ENCODE results near the gene DAPK1.

DNA sequence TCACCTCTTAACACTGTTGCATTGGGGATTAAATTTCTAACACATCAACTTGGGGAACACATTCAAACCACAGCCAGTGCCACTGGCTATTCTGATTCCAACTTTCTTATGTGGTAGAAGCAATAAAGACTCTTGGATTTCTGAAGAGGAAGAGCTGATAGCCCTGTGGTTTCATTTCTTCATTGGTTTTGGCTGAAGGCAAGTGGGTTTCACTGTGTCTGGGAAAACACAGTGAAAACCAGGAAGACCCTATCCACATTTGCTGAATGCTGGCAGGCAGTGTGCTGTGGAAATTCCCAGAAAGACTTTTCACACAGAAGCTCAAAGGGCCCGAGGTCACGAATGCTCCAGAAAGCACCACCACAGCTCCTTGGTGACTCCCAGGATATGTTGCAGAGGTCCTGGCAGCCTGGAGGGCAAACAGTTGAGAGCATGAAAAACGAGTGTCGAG lies 67.1 kb downstream of the DAPK1 start:
- TF ChIP-seq CTCF (IDR thresholded peaks at IDR 0.05 in 2 of 3, conservative IDR thresholded peaks at IDR 0.05 in 1 of 3; ENCODE audit: control insufficient read depth in 2 of 3, extremely low read depth in 1 of 3, insufficient read depth in 1 of 3, low read depth in 3 of 3, low read length in 3 of 3) (no peak), BCL11A (IDR thresholded peaks at IDR 0.05; ENCODE audit: low read depth, low read length) (no peak), RELA (IDR thresholded peaks at IDR 0.05; ENCODE audit: borderline replicate concordance, partially characterized antibody) (no peak), ZSCAN29 (IDR thresholded peaks at IDR 0.05) (no peak), GATAD2B (conservative IDR thresholded peaks at IDR 0.05; ENCODE audit: low read depth) (no peak), SUZ12 (IDR thresholded peaks at IDR 0.05; ENCODE audit: unreplicated experiment) (no peak), ZBTB40 (IDR thresholded peaks at IDR 0.05; ENCODE audit: borderline replicate concordance) (no peak), POLR2A (IDR thresholded peaks at IDR 0.05; ENCODE audit: low read depth, low read length) (no peak), EZH2 (IDR thresholded peaks at IDR 0.05; ENCODE audit: borderline replicate concordance, control insufficient read depth, low read depth, low read length) (no peak), POLR2AphosphoS5 (IDR thresholded peaks at IDR 0.05; ENCODE audit: low read length) (no peak), CBFB (IDR thresholded peaks at IDR 0.05; ENCODE audit: low read depth) (no peak)
- TF ChIP-seq, protein P1, sequence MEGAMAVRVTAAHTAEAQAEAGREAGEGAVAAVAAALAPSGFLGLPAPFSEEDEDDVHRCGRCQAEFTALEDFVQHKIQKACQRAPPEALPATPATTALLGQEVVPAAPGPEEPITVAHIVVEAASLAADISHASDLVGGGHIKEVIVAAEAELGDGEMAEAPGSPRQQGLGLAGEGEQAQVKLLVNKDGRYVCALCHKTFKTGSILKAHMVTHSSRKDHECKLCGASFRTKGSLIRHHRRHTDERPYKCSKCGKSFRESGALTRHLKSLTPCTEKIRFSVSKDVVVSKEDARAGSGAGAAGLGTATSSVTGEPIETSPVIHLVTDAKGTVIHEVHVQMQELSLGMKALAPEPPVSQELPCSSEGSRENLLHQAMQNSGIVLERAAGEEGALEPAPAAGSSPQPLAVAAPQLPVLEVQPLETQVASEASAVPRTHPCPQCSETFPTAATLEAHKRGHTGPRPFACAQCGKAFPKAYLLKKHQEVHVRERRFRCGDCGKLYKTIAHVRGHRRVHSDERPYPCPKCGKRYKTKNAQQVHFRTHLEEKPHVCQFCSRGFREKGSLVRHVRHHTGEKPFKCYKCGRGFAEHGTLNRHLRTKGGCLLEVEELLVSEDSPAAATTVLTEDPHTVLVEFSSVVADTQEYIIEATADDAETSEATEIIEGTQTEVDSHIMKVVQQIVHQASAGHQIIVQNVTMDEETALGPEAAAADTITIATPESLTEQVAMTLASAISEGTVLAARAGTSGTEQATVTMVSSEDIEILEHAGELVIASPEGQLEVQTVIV (IDR thresholded peaks at IDR 0.05; ENCODE audit: borderline replicate concordance, partially characterized antibody), result no peak
- TF ChIP-seq, protein P2, sequence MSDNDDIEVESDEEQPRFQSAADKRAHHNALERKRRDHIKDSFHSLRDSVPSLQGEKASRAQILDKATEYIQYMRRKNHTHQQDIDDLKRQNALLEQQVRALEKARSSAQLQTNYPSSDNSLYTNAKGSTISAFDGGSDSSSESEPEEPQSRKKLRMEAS (IDR thresholded peaks at IDR 0.05; ENCODE audit: low read depth, low read length), result no peak
